Stimulated activated memory B cell treated with anti-CD40 and anti-IgM and Interleukin-4, amounts not matched to agents 10 μg/mL and 1 μg/mL and 100 μg/mL, for 72 hours (primary cell): ENCODE data around the gene PACSIN2.
"Not testable (repeated sequence)": the region's sequence is repeated elsewhere in the genome, so short reads cannot be mapped to it uniquely, and the experiment has no call there.

Experiments
- ATAC-seq: fragments of 150-1000 bp; cut with Tn5 transposase; 2 replicates; pipeline ENCODE4 v1.10.0; 2021
- H3K27ac Mint-ChIP-seq: one replicate; pipeline ENCODE4 v1.8.0; 2022; ENCODE audit warnings: mild to moderate bottlenecking, mixed read lengths
- H3K27me3 Mint-ChIP-seq: one replicate; pipeline ENCODE4 v1.8.0; 2022; ENCODE audit warnings: mixed read lengths
- H3K36me3 Mint-ChIP-seq: one replicate; pipeline ENCODE4 v1.8.0; 2022; ENCODE audit warnings: mixed read lengths
- H3K4me1 Mint-ChIP-seq: one replicate; pipeline ENCODE4 v1.8.0; 2022; ENCODE audit warnings: mixed read lengths
- H3K4me3 Mint-ChIP-seq: one replicate; pipeline ENCODE4 v1.8.0; 2022; ENCODE audit warnings: mild to moderate bottlenecking, moderate library complexity, mixed read lengths
- H3K9me3 Mint-ChIP-seq: one replicate; pipeline ENCODE4 v1.8.0; 2022; ENCODE audit warnings: mixed read lengths

The PACSIN2 gene

DNA sequence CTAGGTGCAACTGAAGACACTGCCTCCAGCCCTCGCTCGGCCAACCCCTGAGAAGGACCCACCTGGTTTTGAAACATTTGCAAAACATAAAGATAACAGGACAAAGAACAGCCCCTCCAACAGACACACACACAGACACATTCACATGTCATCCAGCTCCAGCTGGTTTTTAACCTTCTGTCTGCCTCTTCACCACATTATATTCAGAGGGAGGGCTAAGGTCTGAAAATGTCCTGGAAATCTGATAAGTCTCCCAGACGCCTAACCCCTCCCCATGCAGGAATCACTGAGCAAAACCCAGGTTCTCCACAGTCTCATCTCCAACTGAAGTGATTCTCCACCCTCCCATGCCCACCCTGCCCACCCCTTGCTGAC lies 29.4 kb downstream of the PACSIN2 start:
- no peak overlapping the region for H3K27ac Mint-ChIP-seq

DNA sequence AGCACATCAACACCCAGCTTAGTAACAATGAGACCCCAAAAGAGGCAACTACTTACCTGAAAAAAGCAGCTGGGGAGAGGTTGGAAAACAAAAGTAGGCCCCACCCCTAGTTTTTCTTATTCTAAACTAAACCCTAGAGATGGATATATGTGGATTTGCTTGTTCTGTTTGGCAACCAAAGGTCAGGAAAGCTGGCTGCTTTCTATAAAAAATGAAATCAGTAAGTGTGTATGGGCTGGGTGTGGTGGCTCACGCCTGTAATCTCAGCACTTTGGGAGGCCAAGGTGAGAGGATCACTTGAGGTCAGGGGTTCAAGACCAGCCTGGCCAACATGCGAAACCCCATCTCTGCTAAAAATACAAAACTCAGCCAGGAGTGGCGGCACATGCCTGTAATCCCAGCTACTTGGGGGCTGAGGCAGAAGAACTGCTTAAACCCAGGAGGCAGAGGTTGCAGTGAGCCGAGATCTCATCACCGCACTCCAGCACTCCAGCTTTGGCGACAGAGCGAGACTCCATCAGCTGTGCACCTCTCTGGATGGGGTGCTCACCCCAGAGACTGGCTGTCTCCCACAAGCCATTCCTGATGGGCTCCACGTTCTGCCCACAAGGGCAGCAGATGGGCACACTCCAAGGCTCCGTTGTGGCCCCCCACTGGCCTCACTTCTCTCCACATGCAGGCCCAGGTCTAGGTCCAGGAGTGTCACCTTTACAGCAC lies 30.0 kb downstream of the PACSIN2 start:
- no peaks in the 10 kb centered on the region for H3K9me3 Mint-ChIP-seq
- H3K4me1 Mint-ChIP-seq = peaks cover 17% of the 10 kb centered on the region
- H3K27ac Mint-ChIP-seq = no peak overlapping the region
- no peak for ATAC-seq
- no peaks in the 10 kb centered on the region for H3K36me3 Mint-ChIP-seq
- H3K4me3 Mint-ChIP-seq = no peak overlapping the region
- no peaks in the 10 kb centered on the region for H3K27me3 Mint-ChIP-seq

More for the DNA sequence above, 29.4 kb downstream of the PACSIN2 start:
- no peaks in the 10 kb centered on the region for H3K9me3 Mint-ChIP-seq
- H3K4me3 Mint-ChIP-seq = no peak overlapping the region
- peaks cover 22% of the 10 kb centered on the region for H3K4me1 Mint-ChIP-seq
- no peak for ATAC-seq
- H3K36me3 Mint-ChIP-seq = no peaks in the 10 kb centered on the region
- no peaks in the 10 kb centered on the region for H3K27me3 Mint-ChIP-seq

DNA sequence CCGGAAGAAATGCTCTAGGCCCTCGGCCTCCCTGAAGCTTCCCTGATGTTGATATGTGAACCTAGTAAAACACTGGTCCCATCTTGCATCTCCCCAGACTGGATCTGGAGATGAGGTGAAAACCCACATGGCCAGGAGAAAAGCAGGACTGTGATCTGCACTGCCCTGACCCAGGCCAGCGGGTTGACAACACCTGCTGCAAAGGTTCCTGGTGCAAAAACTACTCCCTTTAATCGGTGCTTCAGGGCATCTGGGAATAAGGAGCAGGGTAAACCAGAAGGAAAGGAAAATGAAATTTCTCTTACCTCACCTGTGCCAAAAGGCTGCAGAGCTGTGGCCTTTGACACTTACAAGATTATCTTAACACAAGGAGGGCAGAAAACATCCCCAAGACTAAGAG lies 30.6 kb downstream of the PACSIN2 start:
- H3K4me3 Mint-ChIP-seq = no peak overlapping the region
- no peak overlapping the region for H3K27ac Mint-ChIP-seq
- H3K4me1 Mint-ChIP-seq = peaks cover 19% of the 10 kb centered on the region
- no peaks in the 10 kb centered on the region for H3K9me3 Mint-ChIP-seq
- no peaks in the 10 kb centered on the region for H3K36me3 Mint-ChIP-seq
- H3K27me3 Mint-ChIP-seq = no peaks in the 10 kb centered on the region
- ATAC-seq = no peak

DNA sequence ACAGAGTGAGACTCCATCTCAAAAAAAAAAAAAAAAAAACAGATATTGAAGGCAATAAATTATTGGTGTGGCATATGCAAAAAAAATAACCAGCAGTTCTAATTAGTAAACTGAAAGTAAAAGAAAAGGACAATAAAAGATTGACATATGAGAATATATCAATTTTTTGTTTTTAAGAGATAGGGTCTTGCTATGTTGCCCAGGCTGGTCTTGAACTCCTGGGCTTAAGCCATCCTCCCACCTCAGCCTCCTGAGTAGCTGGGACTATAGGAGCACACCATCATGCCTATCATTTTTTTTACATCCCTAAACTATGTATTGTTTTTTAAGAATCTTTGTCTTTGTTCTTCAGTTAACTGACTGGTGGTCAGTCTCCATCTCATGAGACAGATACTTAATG lies 31.5 kb downstream of the PACSIN2 start:
- Mint-ChIP-seq H3K27ac (no peak overlapping the region), H3K4me3 (no peak overlapping the region), H3K27me3 (no peaks in the 10 kb centered on the region), H3K36me3 (no peaks in the 10 kb centered on the region), H3K4me1 (peaks cover 28% of the 10 kb centered on the region), H3K9me3 (no peaks in the 10 kb centered on the region)
- no peak for ATAC-seq

DNA sequence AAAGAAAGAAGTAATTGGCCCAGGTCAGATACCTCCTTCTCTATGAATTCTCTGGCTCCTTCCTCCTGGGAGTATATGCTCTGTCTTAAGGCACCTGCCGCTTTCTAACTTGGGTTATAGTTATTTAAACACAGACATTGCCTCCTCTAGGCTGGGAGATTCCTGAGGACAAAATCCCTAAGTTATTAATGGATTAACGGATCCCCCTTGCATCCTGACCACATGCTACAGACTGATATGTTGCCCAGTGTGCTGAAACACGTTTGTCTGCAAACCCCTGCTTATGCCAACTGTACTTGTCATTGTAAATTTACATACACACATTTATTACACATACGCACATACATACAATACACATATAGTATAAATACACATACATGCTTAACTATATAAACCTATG lies 35.3 kb downstream of the PACSIN2 start:
- H3K36me3 Mint-ChIP-seq = no peaks in the 10 kb centered on the region
- no peaks in the 10 kb centered on the region for H3K27me3 Mint-ChIP-seq
- H3K4me1 Mint-ChIP-seq = peaks cover 36% of the 10 kb centered on the region
- ATAC-seq = no peak
- no peak overlapping the region for H3K27ac Mint-ChIP-seq
- no peaks in the 10 kb centered on the region for H3K9me3 Mint-ChIP-seq
- no peak overlapping the region for H3K4me3 Mint-ChIP-seq

DNA sequence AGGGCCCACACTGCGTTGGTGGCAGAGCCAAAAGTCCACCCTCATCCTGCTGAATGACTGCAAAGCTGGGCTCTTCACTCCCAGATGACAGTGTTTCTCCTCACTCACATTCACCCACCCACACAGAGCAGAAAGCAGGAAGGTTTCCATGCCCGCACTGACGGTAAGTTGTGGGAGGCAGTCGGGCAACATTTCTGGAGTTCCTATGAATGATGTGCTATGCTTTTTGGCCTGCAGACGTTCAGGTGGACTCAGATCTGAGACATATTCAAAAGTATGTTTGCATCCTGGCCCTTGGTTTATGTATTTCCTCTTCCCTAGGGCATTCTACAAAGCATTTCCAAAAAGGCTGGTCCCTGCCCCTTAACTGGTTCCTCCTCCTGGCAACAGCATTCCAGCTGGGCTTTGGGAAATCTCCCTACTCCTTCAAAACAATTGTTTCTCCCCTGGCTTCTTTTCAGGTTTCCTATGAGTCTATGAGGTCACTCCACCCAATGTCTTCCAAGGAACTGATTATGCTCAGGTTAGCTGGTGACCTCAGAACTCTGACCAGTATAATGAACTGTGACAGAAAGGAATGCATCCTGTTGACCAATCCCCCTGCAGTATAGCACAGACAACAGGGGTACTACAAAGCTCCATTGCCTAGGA lies 36.4 kb downstream of the PACSIN2 start:
- H3K36me3 Mint-ChIP-seq = no peaks in the 10 kb centered on the region
- no peaks in the 10 kb centered on the region for H3K9me3 Mint-ChIP-seq
- H3K4me1 Mint-ChIP-seq = peaks cover 46% of the 10 kb centered on the region
- peak overlapping the region; percentile 13 for H3K27ac Mint-ChIP-seq
- no peak overlapping the region for H3K4me3 Mint-ChIP-seq
- no peak for ATAC-seq
- H3K27me3 Mint-ChIP-seq = no peaks in the 10 kb centered on the region

DNA sequence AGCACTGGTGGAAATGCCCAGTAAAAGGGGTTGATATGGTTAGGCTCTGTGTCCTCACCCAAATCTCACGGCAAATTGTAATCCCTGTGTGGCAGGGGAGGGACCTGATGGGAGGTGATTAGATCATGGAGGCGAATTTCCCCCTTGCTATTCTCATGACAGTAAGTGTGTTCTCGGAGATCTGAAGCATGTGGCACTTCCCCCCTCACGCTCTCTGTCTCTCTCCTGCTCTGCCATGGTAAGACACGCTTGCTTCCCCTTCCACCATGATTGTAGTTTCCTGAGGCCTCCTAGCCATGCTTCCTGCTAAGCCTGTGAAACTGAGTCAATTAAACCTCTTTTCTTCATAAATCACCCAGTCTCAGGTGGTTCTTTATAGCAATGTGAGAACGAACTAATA lies 37.4 kb downstream of the PACSIN2 start:
- Mint-ChIP-seq H3K4me3 (no peak overlapping the region), H3K27ac (peak overlapping the region; percentile 13), H3K9me3 (no peaks in the 10 kb centered on the region), H3K36me3 (no peaks in the 10 kb centered on the region), H3K4me1 (peaks cover 56% of the 10 kb centered on the region), H3K27me3 (no peaks in the 10 kb centered on the region)
- ATAC-seq = peak; percentile 64

DNA sequence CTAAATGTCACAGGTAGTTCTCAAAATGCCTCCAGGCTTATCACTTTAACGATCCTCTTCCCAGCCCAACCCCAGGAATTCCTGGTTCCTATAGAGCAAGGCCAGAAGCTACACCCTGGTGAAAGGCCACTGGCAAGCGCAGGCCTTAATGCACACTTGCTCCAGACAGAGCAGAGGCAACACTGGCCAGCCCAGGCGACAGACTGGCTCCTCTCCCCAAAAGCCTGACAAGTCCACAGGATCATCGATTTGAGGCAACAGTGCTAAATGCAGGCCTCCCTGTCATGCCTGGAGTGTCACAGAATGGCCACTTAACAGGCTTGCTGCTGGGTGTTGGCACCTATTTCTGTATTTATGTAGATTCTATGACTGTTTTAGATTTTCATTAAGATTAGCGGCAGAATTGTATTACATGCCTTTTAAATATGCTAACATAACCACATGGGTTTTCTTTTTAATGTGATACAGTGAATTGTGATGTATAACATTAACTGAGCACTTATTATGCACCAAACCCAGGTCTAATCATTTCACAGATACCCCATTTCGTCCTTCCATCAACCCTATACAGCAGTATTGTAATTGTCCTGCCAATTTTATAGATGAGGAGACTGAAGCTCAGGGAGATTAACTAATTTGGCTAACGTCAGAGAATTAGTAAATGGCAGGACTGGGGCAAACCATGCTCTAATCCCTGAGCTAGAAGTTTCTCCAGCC lies 38.6 kb downstream of the PACSIN2 start:
- H3K27me3 Mint-ChIP-seq = no peaks in the 10 kb centered on the region
- H3K4me3 Mint-ChIP-seq = no peak overlapping the region
- no peaks in the 10 kb centered on the region for H3K36me3 Mint-ChIP-seq
- H3K27ac Mint-ChIP-seq = no peak overlapping the region
- no peak for ATAC-seq
- no peaks in the 10 kb centered on the region for H3K9me3 Mint-ChIP-seq
- H3K4me1 Mint-ChIP-seq = peaks cover 56% of the 10 kb centered on the region

DNA sequence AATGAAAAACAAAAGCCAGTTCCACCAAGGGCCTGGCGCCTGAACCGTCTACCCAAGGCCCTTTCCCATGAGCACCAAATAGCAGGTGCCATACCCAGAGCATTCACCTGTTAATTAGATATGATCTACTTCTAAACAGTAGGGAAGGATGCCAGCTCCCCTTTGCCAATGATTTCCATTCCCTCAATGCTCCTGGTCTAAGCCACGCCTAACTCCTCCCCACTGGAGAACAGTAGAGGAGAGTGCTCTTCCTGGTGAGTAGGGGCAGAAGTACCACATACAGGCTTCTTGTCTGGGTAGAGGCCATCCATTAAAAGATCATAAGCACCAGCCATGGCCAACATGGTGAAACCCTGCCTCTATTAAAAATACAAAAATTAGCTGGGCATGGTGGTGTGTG lies 40.7 kb downstream of the PACSIN2 start:
- H3K9me3 Mint-ChIP-seq = no peaks in the 10 kb centered on the region
- H3K4me3 Mint-ChIP-seq = no peak overlapping the region
- no peak for ATAC-seq
- no peaks in the 10 kb centered on the region for H3K36me3 Mint-ChIP-seq
- H3K4me1 Mint-ChIP-seq = peaks cover 67% of the 10 kb centered on the region
- peak overlapping the region; percentile 23 for H3K27ac Mint-ChIP-seq
- H3K27me3 Mint-ChIP-seq = no peaks in the 10 kb centered on the region

DNA sequence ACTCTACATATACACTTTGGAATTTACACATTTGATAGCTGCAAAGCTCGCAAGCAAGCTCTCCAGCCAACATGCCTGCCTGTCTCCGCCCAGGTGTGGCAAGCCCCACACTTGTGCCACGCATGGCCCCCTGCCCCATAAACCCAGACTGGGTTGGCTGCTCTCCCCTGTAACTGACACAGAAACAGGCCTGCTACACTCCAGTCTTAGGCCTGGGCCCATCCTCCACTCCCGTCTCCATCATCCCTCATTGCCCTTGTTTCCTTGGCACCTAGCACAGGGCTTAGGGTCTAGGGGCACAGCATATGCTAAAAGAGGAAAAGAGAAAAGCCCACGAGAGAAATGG lies 41.4 kb downstream of the PACSIN2 start:
- H3K4me3 Mint-ChIP-seq = no peak overlapping the region
- peaks cover 65% of the 10 kb centered on the region for H3K4me1 Mint-ChIP-seq
- H3K36me3 Mint-ChIP-seq = no peaks in the 10 kb centered on the region
- H3K27me3 Mint-ChIP-seq = no peaks in the 10 kb centered on the region
- peak overlapping the region; percentile 19 for H3K27ac Mint-ChIP-seq
- no peaks in the 10 kb centered on the region for H3K9me3 Mint-ChIP-seq
- ATAC-seq = no peak

DNA sequence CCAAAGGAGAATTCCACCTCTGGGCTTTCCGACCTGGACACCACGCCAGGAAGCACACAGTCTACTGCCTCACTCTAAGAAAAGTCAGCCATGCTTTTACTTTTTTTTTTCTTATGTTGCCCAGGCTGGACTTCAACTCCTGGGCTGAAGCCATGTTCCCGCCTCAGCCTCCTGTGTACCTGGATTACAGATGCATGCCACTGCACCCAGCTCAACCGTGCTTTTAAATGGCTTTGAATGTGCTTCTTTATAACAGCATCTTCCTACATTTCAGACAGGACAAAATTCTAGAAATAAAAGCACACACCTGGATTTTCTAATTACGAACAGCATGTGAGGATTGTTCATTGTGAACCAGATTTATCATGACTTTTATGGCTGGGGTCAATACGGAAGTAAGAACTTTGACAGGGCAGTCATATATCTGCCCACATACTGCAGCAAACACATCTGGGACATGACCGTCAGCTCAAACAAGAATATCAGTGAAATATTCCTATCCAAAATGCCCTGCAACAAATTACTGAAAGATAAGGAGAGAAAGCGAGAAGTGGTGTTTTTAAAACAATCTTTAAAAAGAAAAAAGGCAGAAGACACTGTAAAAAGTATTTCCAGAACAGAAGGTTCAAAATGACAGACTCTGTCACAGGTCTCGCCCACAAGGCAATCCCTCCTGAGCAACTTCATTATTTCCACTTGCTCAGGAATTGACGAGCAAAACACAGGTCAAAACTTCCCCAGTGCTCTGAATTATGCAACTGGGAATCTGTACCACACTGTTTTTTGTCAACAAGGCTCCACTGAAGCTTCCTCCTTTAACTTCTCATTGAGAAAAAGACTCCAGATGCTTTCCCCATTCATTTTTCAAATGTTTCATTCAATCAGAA lies 42.1 kb downstream of the PACSIN2 start:
- no peaks in the 10 kb centered on the region for H3K9me3 Mint-ChIP-seq
- ATAC-seq = no peak
- peaks cover 65% of the 10 kb centered on the region for H3K4me1 Mint-ChIP-seq
- H3K36me3 Mint-ChIP-seq = peaks cover 3% of the 10 kb centered on the region
- peak overlapping the region; percentile 19 for H3K27ac Mint-ChIP-seq
- no peak overlapping the region for H3K4me3 Mint-ChIP-seq
- no peaks in the 10 kb centered on the region for H3K27me3 Mint-ChIP-seq

DNA sequence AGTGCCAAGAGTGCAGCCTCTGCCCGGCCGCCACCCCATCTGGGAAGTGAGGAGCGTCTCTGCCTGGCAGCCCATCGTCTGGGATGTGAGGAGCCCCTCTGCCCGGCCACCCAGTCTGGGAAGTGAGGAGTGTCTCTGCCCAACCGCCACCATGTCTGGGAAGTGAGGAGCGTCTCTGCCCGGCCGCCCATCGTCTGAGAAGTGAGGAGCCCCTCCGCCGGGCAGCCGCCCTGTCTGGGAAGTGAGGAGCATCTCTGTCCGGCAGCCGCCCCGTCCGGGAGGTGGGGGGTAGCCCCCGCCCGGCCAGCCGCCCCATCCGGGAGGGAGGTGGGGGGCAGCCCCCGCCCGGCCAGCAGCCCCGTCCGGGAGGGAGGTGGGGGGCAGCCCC lies 43.5 kb downstream of the PACSIN2 start:
- ATAC-seq, H3K4me3 Mint-ChIP-seq, H3K27ac Mint-ChIP-seq, H3K9me3 Mint-ChIP-seq, H3K27me3 Mint-ChIP-seq, H3K36me3 Mint-ChIP-seq: not testable (repeated sequence)
- peaks cover 60% of the 10 kb centered on the region for H3K4me1 Mint-ChIP-seq

DNA sequence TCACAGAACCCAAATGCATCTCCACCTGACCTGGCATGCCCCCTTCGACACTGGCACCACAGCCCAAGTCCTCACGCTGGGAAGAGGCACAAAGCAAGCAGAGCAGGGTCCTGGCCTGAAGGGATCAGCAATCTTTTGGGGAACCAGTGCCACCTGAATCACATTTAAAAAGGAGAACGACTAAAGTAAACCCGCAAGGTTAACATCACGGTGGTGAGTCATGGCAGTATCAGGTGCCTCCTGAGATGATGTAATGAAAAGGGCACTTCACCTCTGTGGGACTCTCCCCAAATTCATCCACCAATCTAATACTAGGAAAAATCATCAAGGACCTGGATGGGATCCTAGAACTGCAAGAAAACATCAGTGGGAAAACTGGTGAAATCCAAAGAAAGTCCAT lies 44.9 kb downstream of the PACSIN2 start:
- Mint-ChIP-seq H3K4me3 (no peak overlapping the region), H3K4me1 (peaks cover 58% of the 10 kb centered on the region), H3K27ac (peak overlapping the region; percentile 70), H3K27me3 (no peaks in the 10 kb centered on the region), H3K9me3 (no peaks in the 10 kb centered on the region), H3K36me3 (peaks cover 9% of the 10 kb centered on the region)
- peak; percentile 57 for ATAC-seq

DNA sequence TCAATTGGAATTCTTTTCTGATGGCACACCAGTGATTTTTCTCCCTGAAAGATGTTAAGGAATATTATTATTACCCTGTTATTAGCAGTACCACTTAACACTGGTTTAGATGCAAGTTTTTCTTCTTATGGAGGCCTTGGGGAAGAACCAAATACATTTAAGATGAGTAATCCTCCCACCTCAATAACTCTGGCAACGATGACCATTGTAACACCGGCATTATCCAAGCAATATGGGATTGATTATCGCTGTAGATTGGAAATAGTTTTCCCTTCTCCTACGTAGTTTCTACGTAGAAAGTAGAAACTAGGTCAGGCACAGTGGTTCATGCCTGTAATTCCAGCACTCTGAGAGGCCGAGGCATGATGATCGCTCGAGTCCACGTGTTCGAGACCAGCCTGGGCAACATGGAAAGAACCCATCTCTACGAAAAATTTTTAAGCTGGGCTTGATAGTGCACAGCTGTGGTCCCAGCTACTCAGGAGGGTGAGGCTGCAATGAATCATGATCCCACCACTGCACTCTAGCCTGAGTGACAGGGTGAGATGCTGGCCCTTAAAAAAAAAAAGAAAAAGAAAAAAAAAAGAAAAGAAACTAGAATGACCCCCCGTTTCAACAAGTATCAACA lies 45.5 kb downstream of the PACSIN2 start:
- no peak for ATAC-seq
- Mint-ChIP-seq H3K4me1 (peaks cover 59% of the 10 kb centered on the region), H3K27ac (peak overlapping the region; percentile 70), H3K36me3 (peaks cover 11% of the 10 kb centered on the region), H3K27me3 (no peaks in the 10 kb centered on the region), H3K9me3 (no peaks in the 10 kb centered on the region), H3K4me3 (no peak overlapping the region)

DNA sequence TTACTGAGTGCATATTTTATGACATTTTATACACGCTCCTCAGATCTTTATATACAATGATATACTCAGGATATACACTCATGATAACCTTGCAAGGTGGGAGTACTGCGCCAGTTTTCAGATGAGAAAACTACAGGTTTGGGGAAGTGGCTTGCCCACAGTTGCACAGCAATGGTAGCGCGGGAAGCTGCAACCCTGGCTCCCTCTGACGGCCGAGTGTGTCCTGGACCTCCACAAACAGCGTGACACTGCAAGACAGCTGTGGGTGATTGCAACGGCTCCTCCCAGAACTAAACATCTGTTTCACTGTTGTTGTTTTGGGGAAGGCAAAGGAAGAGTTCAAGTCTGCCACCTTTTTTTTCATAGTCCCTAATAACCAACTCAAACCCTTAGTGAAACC lies 47.0 kb downstream of the PACSIN2 start:
- no peak overlapping the region for H3K4me3 Mint-ChIP-seq
- peak; percentile 74 for ATAC-seq
- H3K27me3 Mint-ChIP-seq = no peaks in the 10 kb centered on the region
- peaks cover 57% of the 10 kb centered on the region for H3K4me1 Mint-ChIP-seq
- peak overlapping the region; percentile 4 for H3K27ac Mint-ChIP-seq
- no peaks in the 10 kb centered on the region for H3K9me3 Mint-ChIP-seq
- H3K36me3 Mint-ChIP-seq = peaks cover 20% of the 10 kb centered on the region
